HepG2 (cell line): ENCODE measurements around the gene TEX48. TPM values are rescaled to one million over a fixed set of nuclear protein-coding genes. Genes with fewer than 3 reads are reported as not detected.

Experiments
- ATAC-seq: fragments of 200-7000 bp; cut with Tn5 transposase; 3 replicates; pipeline ENCODE4 v1.9.1; 2020; ENCODE audit warnings: mild to moderate bottlenecking, moderate library complexity
- BruUV-seq: library from RNA; stranded (reverse); fragments of 400-500 nt; replicated peaks from 2 replicates; lab custom pipeline; 2021; lab: Mats Ljungman, UMichigan
- CTCF ChIA-PET: fragments of 300-600 bp; formaldehyde crosslinking; extraction: SDS; loops from one replicate; lab custom pipeline; 2021; ENCODE audit warnings: low total read pairs, inconsistent platforms, low intra/inter-chr PET ratio; lab: Yijun Ruan, JAX
- POLR2A ChIA-PET: fragments of 350-600 bp; sonication (Branson Sonifier 250); formaldehyde crosslinking; loops from one replicate; lab custom pipeline; 2020; ENCODE audit warnings: antibody characterized with exemption, inconsistent platforms; lab: Yijun Ruan, JAX
- DNase-seq: peaks from one replicate; pipeline ENCODE4 v3.0.0-alpha.2; 2015; ENCODE audit warnings: low spot score
- FAIRE-seq: peaks from 3 replicates; lab custom pipeline; 2011; peaks lifted over from hg19 to GRCh38; lab: Jason Lieb, UNC
- H2AFZ ChIP-seq: one replicate; pipeline ENCODE4 v1.6.1; 2011; ENCODE audit warnings: low read length, inconsistent platforms
- H3K27ac ChIP-seq: fragments of 300-600 bp; 3 replicates; pipeline ENCODE4 v1.8.0; 2011; ENCODE audit warnings: mixed run types, mild to moderate bottlenecking, mixed read lengths, low read length, inconsistent platforms; ENCODE audit not compliant: insufficient read depth; ENCODE audit errors: extremely low read length
- H3K27me3 ChIP-seq, 2 experiments: fragments of 200-600 bp in 1 of 2; 2 replicates in 1 of 2; 3 replicates in 1 of 2; pipeline versions ENCODE4 v1.6.0 to v1.8.0; 2011; ENCODE audit warnings: low read length in 2 of 2, mild to moderate bottlenecking in 2 of 2, moderate library complexity in 2 of 2, inconsistent platforms in 1 of 2; ENCODE audit not compliant: insufficient read depth in 2 of 2, control insufficient read depth in 1 of 2
- H3K36me3 ChIP-seq, 2 experiments: fragments of 200-600 bp in 1 of 2; replicated peaks in 1 of 2; 2 replicates in 1 of 2; 3 replicates in 1 of 2; pipeline versions ENCODE4 v1.5.1 to v1.8.0; 2011; ENCODE audit warnings: low read length in 2 of 2, inconsistent platforms in 1 of 2; ENCODE audit not compliant: insufficient read depth in 2 of 2, control insufficient read depth in 1 of 2
- H3K4me1 ChIP-seq: 2 replicates; pipeline ENCODE4 v1.5.1; 2012; ENCODE audit warnings: low read length, inconsistent platforms; ENCODE audit not compliant: insufficient read depth
- H3K4me2 ChIP-seq: 2 replicates; pipeline ENCODE4 v1.6.0; 2011; ENCODE audit warnings: low read depth, low read length, inconsistent platforms
- H3K4me3 ChIP-seq, 3 experiments: fragments of 200-600 bp in 1 of 3; sonication (generic), shearing (Covaris generic) in 1 of 3; replicated peaks in 1 of 3; 2 replicates each; pipeline ENCODE4 v1.5.1; 2011 to 2016; ENCODE audit warnings: low read length in 3 of 3, inconsistent platforms in 2 of 3, low read depth in 2 of 3, mild to moderate bottlenecking in 2 of 3, control low read depth in 1 of 3, mixed read lengths in 1 of 3; ENCODE audit not compliant: insufficient read depth in 1 of 3
- H3K79me2 ChIP-seq: one replicate; pipeline ENCODE4 v1.6.1; 2011; ENCODE audit warnings: low read length, inconsistent platforms; ENCODE audit not compliant: insufficient read depth
- H3K9ac ChIP-seq: 2 replicates; pipeline ENCODE4 v1.6.0; 2011; ENCODE audit warnings: mild to moderate bottlenecking, low read depth, low read length, inconsistent platforms; ENCODE audit not compliant: insufficient read depth
- H3K9me3 ChIP-seq: 2 replicates; pipeline ENCODE4 v1.5.1; 2012; ENCODE audit warnings: mild to moderate bottlenecking, low read length
- H4K20me1 ChIP-seq: 2 replicates; pipeline ENCODE4 v1.6.0; 2011; ENCODE audit warnings: inconsistent platforms, mild to moderate bottlenecking, low read length, moderate library complexity; ENCODE audit not compliant: insufficient read depth
- CAMTA2 ChIP-seq: sonication (generic); formaldehyde crosslinking; IDR thresholded peaks from 2 replicates; pipeline ENCODE4 v1.4.0; 2020; ENCODE audit warnings: mild to moderate bottlenecking, missing genetic modification reagents, borderline replicate concordance
- GTF3A ChIP-seq: sonication (generic); formaldehyde crosslinking; conservative IDR thresholded peaks from 2 replicates; pipeline ENCODE4 v1.4.0; 2020; ENCODE audit warnings: mild to moderate bottlenecking, missing genetic modification reagents
- WGBS: methylation state at CpG from one replicate; pipeline ENCODE4 v1.1.6; 2017; ENCODE audit warnings: low lambda C conversion rate; 5-methylcytosine and 5-hydroxymethylcytosine counted together
- in situ Hi-C: cut with HindIII; loops from 2 replicates; pipeline ENCODE4 v1.10.0; 2017; ENCODE audit warnings: low pct_unique_long_range_greater_than_20kb; ENCODE audit not compliant: extremely low pct_ligation_motif_present
- intact Hi-C: fragments of 100-400 bp; cut with micrococcal nuclease; formaldehyde crosslinking; loops from one replicate; pipeline ENCODE4 v1.10.0; 2022; ENCODE audit not compliant: unreplicated experiment
- polyA plus RNA-seq, 8 experiments: library from polyadenylated mRNA; depleted of rRNA in 3 of 8; stranded (reverse) in 7 of 8; unstranded in 1 of 8; fragments of >200 nt; fragmentation: Illumina TruSeq in 4 of 8; extraction: Trizol in 4 of 8; gene quantifications; 2 replicates each; pipeline versions ENCODE4 v1.2.1 to v1.2.3, GENCODE V29; 2011 to 2016; ENCODE audit warnings: low read depth in 4 of 8, missing spikeins in 1 of 8, mixed read lengths in 1 of 8; ENCODE audit not compliant: insufficient read depth in 1 of 8
- total RNA-seq, 5 experiments: library from RNA; depleted of rRNA; stranded (reverse); fragments of >200 nt; fragmentation: Illumina TruSeq; extraction: Trizol; gene quantifications; 2 replicates each; pipeline ENCODE4 v1.2.3, GENCODE V29; 2016; ENCODE audit warnings: low read depth in 1 of 5
- TF ChIP-seq, protein P1 (sequence below): sonication (generic); formaldehyde crosslinking; IDR thresholded peaks from 2 replicates; pipeline ENCODE4 v1.5.0; 2020; ENCODE audit warnings: missing genetic modification reagents
- TF ChIP-seq, protein P2 (sequence below): sonication (generic); formaldehyde crosslinking; IDR thresholded peaks from 2 replicates; pipeline ENCODE4 v1.5.0; 2020; ENCODE audit warnings: mild to moderate bottlenecking, missing genetic modification reagents

The TEX48 gene
- total and polyA plus RNA-seq, 2 of the 13 experiments (the other 11 are each of a cell fraction or from before 2014, with no cell fraction given), result not detected

DNA sequence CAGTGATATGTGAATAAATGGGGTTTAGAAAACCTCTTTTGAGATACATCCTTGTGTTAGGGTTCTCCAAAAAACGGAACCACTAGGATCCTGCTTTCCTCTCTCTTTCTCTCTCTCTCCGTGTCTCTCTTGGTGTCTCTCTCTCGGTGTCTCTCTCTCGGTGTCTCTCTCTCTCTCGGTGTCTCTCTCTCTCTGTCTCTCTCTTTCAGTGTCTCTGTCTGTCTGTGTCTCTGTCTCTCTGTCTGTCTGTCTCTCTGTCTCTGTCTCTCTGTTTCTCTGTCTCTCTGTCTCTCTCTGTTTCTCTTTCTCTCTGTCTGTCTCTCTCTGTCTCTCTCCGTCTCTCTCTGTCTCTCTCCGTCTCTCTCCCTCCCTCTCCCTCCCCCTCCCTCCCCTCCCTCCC lies 7.8 kb upstream of the TEX48 start:
- no TSS peak for BruUV-seq
- Histone ChIP-seq H3K4me2 (no peak overlapping the region), H3K4me3 (no peak overlapping the region), H3K79me2 (no peaks in the 10 kb centered on the region), H4K20me1 (no peaks in the 10 kb centered on the region), H2AFZ (no peak overlapping the region), H3K4me1 (no peaks in the 10 kb centered on the region), H3K27ac (no peak overlapping the region), H3K9me3 (no peaks in the 10 kb centered on the region), H3K9ac (no peak overlapping the region), H3K36me3 (no peaks in the 10 kb centered on the region), H3K27me3 (peaks cover 0 to 7% of the 10 kb centered on the region in 2 experiments; a peak in 2 of 5 replicates)
- TF ChIP-seq GTF3A (CRISPR knock-in tag) (no peak), CAMTA2 (CRISPR knock-in tag) (no peak)
- TF ChIP-seq, protein P1, sequence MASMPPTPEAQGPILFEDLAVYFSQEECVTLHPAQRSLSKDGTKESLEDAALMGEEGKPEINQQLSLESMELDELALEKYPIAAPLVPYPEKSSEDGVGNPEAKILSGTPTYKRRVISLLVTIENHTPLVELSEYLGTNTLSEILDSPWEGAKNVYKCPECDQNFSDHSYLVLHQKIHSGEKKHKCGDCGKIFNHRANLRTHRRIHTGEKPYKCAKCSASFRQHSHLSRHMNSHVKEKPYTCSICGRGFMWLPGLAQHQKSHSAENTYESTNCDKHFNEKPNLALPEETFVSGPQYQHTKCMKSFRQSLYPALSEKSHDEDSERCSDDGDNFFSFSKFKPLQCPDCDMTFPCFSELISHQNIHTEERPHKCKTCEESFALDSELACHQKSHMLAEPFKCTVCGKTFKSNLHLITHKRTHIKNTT (CRISPR knock-in tag), result no peak
- TF ChIP-seq, protein P2, sequence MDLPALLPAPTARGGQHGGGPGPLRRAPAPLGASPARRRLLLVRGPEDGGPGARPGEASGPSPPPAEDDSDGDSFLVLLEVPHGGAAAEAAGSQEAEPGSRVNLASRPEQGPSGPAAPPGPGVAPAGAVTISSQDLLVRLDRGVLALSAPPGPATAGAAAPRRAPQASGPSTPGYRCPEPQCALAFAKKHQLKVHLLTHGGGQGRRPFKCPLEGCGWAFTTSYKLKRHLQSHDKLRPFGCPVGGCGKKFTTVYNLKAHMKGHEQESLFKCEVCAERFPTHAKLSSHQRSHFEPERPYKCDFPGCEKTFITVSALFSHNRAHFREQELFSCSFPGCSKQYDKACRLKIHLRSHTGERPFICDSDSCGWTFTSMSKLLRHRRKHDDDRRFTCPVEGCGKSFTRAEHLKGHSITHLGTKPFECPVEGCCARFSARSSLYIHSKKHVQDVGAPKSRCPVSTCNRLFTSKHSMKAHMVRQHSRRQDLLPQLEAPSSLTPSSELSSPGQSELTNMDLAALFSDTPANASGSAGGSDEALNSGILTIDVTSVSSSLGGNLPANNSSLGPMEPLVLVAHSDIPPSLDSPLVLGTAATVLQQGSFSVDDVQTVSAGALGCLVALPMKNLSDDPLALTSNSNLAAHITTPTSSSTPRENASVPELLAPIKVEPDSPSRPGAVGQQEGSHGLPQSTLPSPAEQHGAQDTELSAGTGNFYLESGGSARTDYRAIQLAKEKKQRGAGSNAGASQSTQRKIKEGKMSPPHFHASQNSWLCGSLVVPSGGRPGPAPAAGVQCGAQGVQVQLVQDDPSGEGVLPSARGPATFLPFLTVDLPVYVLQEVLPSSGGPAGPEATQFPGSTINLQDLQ (CRISPR knock-in tag), result no peak
- 31% methylated on average over 7 of the region's 7 CpGs for WGBS
- ChIA-PET POLR2A (no interaction called here), CTCF (no interaction called here)
- FAIRE-seq (no peak), ATAC-seq (no peak), DNase-seq (no peak)
- intact Hi-C loops, result no loop called here
- in situ Hi-C loops, result loop anchor here (10.0 kb wide), 1 partner anchor 835 kb away; no protein-coding TSS in a partner anchor
